HEK293 (cell line): ENCODE results near the gene ESM1.

Source experiments
- CTCF ChIA-PET: fragments of 350-600 bp; formaldehyde crosslinking; extraction: SDS; loops from one replicate; lab custom pipeline; 2021; ENCODE audit warnings: antibody characterized with exemption; lab: Yijun Ruan, JAX
- POLR2A ChIA-PET: fragments of 300-600 bp; formaldehyde crosslinking; extraction: SDS; loops from one replicate; lab custom pipeline; 2020; ENCODE audit warnings: antibody characterized with exemption, inconsistent platforms; lab: Yijun Ruan, JAX
- H3K27ac ChIP-seq: fragments of 200-500 bp; sonication (Bioruptor generic); 2 replicates; pipeline ENCODE4 v1.5.1; 2014; ENCODE audit warnings: low read depth, low read length, control low read depth, inconsistent platforms; ENCODE audit errors: extremely low read depth
- H3K36me3 ChIP-seq, 2 experiments: fragments of 200-500 bp in 1 of 2; sonication (Bioruptor generic) in 1 of 2; 1 replicate in 1 of 2; 2 replicates in 1 of 2; pipeline ENCODE4 v1.5.1; 2014 to 2017; ENCODE audit warnings: inconsistent platforms in 2 of 2, low read length in 2 of 2; ENCODE audit not compliant: control insufficient read depth in 2 of 2, insufficient read depth in 1 of 2
- H3K4me1 ChIP-seq: fragments of 200-500 bp; sonication (Bioruptor generic); 2 replicates; pipeline ENCODE4 v1.5.1; 2014; ENCODE audit warnings: mild to moderate bottlenecking, low read length, inconsistent platforms; ENCODE audit not compliant: control insufficient read depth, insufficient read depth
- H3K4me3 ChIP-seq: 2 replicates; pipeline ENCODE4 v1.5.1; 2011; ENCODE audit warnings: low read depth, mild to moderate bottlenecking, control low read depth, low read length, moderate library complexity
- H3K9me3 ChIP-seq: fragments of 200-500 bp; sonication (Bioruptor generic); 2 replicates; pipeline ENCODE4 v1.5.1; 2014; ENCODE audit warnings: low read depth, low read length, inconsistent platforms; ENCODE audit not compliant: control insufficient read depth, insufficient read depth
- ATF2 ChIP-seq: fragments of 450-650 bp; formaldehyde crosslinking; IDR thresholded peaks from 2 replicates; pipeline ENCODE4 v1.5.1; 2016; ENCODE audit warnings: missing biosample characterization, missing genetic modification characterization, low read depth
- EGR2 ChIP-seq: fragments of 450-650 bp; formaldehyde crosslinking; IDR thresholded peaks from 2 replicates; pipeline ENCODE4 v1.5.1; 2016; ENCODE audit warnings: low read depth, missing biosample characterization, missing genetic modification characterization
- KLF17 ChIP-seq: fragments of 450-650 bp; formaldehyde crosslinking; IDR thresholded peaks from 2 replicates; pipeline ENCODE4 v1.5.1; 2016; ENCODE audit warnings: missing biosample characterization, missing genetic modification characterization
- OSR2 ChIP-seq: fragments of 450-650 bp; formaldehyde crosslinking; IDR thresholded peaks from 2 replicates; pipeline ENCODE4 v1.5.1; 2016; ENCODE audit warnings: missing biosample characterization, missing genetic modification characterization
- SALL2 ChIP-seq: fragments of 450-650 bp; formaldehyde crosslinking; IDR thresholded peaks from 2 replicates; pipeline ENCODE4 v1.5.0; 2017; ENCODE audit warnings: missing biosample characterization, mild to moderate bottlenecking, missing genetic modification characterization, borderline replicate concordance
- SETDB1 ChIP-seq: IDR thresholded peaks from one replicate; pipeline ENCODE4 v1.6.1; 2017; ENCODE audit warnings: mild to moderate bottlenecking, low read length, moderate library complexity, mixed read lengths; ENCODE audit not compliant: insufficient read length
- TRIM28 ChIP-seq: IDR thresholded peaks from 2 replicates; pipeline ENCODE4 v1.6.1; 2011; ENCODE audit warnings: low read length, control low read depth, borderline replicate concordance
- ZBTB49 ChIP-seq: fragments of 450-650 bp; formaldehyde crosslinking; IDR thresholded peaks from 2 replicates; pipeline ENCODE4 v1.5.1; 2016; ENCODE audit warnings: missing biosample characterization, missing genetic modification characterization, low read depth
- ZNF138 ChIP-seq: fragments of 450-650 bp; formaldehyde crosslinking; IDR thresholded peaks from 2 replicates; pipeline ENCODE4 v1.5.1; 2016; ENCODE audit warnings: missing biosample characterization, missing genetic modification characterization, borderline replicate concordance
- ZNF146 ChIP-seq: fragments of 450-650 bp; formaldehyde crosslinking; IDR thresholded peaks from 2 replicates; pipeline ENCODE4 v1.5.1; 2016; ENCODE audit warnings: missing biosample characterization, missing genetic modification characterization
- ZNF341 ChIP-seq: fragments of 450-650 bp; formaldehyde crosslinking; IDR thresholded peaks from 2 replicates; pipeline ENCODE4; 2016; ENCODE audit warnings: low read depth, missing biosample characterization, missing genetic modification characterization
- ZNF354C ChIP-seq: fragments of 450-650 bp; formaldehyde crosslinking; IDR thresholded peaks from 2 replicates; pipeline ENCODE4 v1.5.1; 2016; ENCODE audit warnings: missing biosample characterization, missing genetic modification characterization, low read depth, borderline replicate concordance
- ZNF513 ChIP-seq: fragments of 450-650 bp; IDR thresholded peaks from 2 replicates; pipeline ENCODE4 v1.5.1; 2018; ENCODE audit warnings: missing biosample characterization, missing genetic modification characterization
- ZNF692 ChIP-seq: fragments of 450-650 bp; formaldehyde crosslinking; IDR thresholded peaks from 2 replicates; pipeline ENCODE4 v1.5.1; 2016; ENCODE audit warnings: missing biosample characterization, missing genetic modification characterization
- ZNF830 ChIP-seq: fragments of 450-650 bp; IDR thresholded peaks from 2 replicates; pipeline ENCODE4 v1.5.0; 2018; ENCODE audit warnings: missing biosample characterization, missing genetic modification characterization, low read depth, mild to moderate bottlenecking, moderate library complexity
- ZSCAN16 ChIP-seq: fragments of 450-650 bp; formaldehyde crosslinking; IDR thresholded peaks from 2 replicates; pipeline ENCODE4 v1.5.1; 2016; ENCODE audit warnings: missing biosample characterization, missing genetic modification characterization
- ZSCAN18 ChIP-seq: fragments of 450-650 bp; formaldehyde crosslinking; IDR thresholded peaks from 2 replicates; pipeline ENCODE4 v1.5.1; 2016; ENCODE audit warnings: missing biosample characterization, missing genetic modification characterization
- ZSCAN23 ChIP-seq: fragments of 450-650 bp; formaldehyde crosslinking; IDR thresholded peaks from 2 replicates; pipeline ENCODE4 v1.5.1; 2016; ENCODE audit warnings: missing biosample characterization, missing genetic modification characterization

Gene ESM1

GRCh38 chr5:54942064-54942778 is 43.2 kb downstream of the ESM1 start:
- TF ChIP-seq ZBTB49 (tag by site-specific recombination) (no peak), ZNF354C (tag by site-specific recombination) (no peak), TRIM28 (no peak), EGR2 (no peak), ZSCAN16 (tag by site-specific recombination) (no peak), OSR2 (tag by site-specific recombination) (no peak), ZNF513 (tag by site-specific recombination) (no peak), KLF17 (no peak), SETDB1 (no peak), ZNF138 (no peak), ZNF692 (no peak), ZSCAN18 (no peak), ZNF146 (tag by site-specific recombination) (no peak), ZSCAN23 (tag by site-specific recombination) (no peak), SALL2 (tag by site-specific recombination) (no peak), ATF2 (no peak), ZNF341 (tag by site-specific recombination) (no peak), ZNF830 (no peak)
- H3K36me3 ChIP-seq, result no peaks in the 10 kb centered on the region
- no peaks in the 10 kb centered on the region for H3K4me1 ChIP-seq
- POLR2A ChIA-PET, result no interaction called here
- CTCF ChIA-PET, result interaction anchor here (0.6 to 4.8 kb wide), 5 partner anchors 18 to 252 kb away, joined by 3 to 37 read pairs (median 8); no protein-coding TSS in a partner anchor
- H3K27ac ChIP-seq, result no peak overlapping the region
- H3K9me3 ChIP-seq, result no peaks in the 10 kb centered on the region
- no peak overlapping the region for H3K4me3 ChIP-seq
